Effector memory CD8-positive, alpha-beta T cell (primary cell): Measurements from ENCODE around the gene DENND1A.
"Not testable (repeated sequence)": the region's sequence is repeated elsewhere in the genome, so short reads cannot be mapped to it uniquely, and the experiment has no call there.

Experiments used
- ATAC-seq: fragments of 150-1000 bp; cut with Tn5 transposase; replicated peaks from 2 replicates; pipeline ENCODE4 v1.10.0; 2021; ENCODE audit warnings: mild to moderate bottlenecking, moderate library complexity
- DNase-seq, 3 experiments: peaks; one replicate each; pipeline ENCODE4 v3.0.0; 2021
- H3K27ac Mint-ChIP-seq, 2 donors: one replicate each; pipeline ENCODE4 v1.8.0; 2022; ENCODE audit warnings: mild to moderate bottlenecking in 2 of 2, mixed read lengths in 2 of 2, moderate library complexity in 2 of 2
- H3K27me3 Mint-ChIP-seq, 2 donors: one replicate each; pipeline ENCODE4 v1.8.0; 2022; ENCODE audit warnings: mixed read lengths in 2 of 2
- H3K36me3 Mint-ChIP-seq: one replicate; pipeline ENCODE4 v1.8.0; 2022; ENCODE audit warnings: mild to moderate bottlenecking, moderate library complexity, mixed read lengths; ENCODE audit not compliant: insufficient read depth
- H3K4me1 Mint-ChIP-seq, 2 donors: one replicate each; pipeline ENCODE4 v1.8.0; 2022; ENCODE audit warnings: low read depth in 2 of 2, mixed read lengths in 2 of 2
- H3K4me3 Mint-ChIP-seq, 2 donors: one replicate each; pipeline ENCODE4 v1.8.0; 2022; ENCODE audit warnings: mild to moderate bottlenecking in 2 of 2, mixed read lengths in 2 of 2, moderate library complexity in 2 of 2
- H3K9me3 Mint-ChIP-seq, 2 donors: one replicate each; pipeline ENCODE4 v1.8.0; 2022; ENCODE audit warnings: mixed read lengths in 2 of 2

DENND1A gene

DNA sequence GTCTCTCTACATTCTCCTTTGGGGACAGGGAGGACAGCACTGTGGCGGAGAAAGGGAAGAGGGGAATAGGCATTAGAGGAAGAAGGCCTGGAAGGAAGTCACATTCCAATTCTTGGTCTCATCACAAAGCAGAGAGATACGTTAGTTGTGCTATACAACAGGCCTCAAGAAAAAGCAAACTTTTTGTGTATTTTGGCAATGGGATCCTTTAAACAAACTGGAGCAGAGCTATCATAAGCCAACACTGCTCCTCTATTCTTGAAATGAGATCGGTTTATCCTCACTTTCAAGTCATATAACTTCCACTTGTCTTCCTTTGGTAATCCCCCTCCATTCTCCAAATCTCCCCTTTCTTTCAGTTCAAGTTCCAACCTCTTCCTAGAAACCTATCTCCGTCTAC, 6.5 kb downstream of the DENND1A start:
- H3K27me3 Mint-ChIP-seq, result no peaks in the 10 kb centered on the region
- DNase-seq (no peak), ATAC-seq (no peak)
- H3K9me3 Mint-ChIP-seq, result no peaks in the 10 kb centered on the region
- H3K27ac Mint-ChIP-seq, result no peak overlapping the region
- peaks cover 3% of the 10 kb centered on the region for H3K36me3 Mint-ChIP-seq
- peaks cover 11 to 26% of the 10 kb centered on the region in 2 donors for H3K4me1 Mint-ChIP-seq
- no peak overlapping the region for H3K4me3 Mint-ChIP-seq

DNA sequence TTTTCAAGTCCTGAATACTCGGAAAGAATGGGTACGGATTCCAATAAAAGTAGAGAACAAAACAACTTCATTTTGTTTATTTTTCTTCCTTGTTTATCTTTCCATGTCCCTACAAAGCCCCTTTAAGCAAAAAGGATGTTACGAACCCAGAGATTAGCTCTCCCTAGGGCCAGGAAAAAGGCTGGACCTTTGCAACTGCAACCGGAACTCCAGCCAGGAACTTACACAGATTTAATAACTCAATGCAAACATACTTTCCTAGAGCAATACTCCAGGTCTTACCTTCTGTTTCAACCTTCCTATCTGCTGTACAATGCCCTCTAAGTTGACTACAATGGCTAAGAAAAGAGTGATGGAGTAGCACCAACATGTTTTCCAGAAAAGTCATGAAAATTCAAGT, 7.0 kb downstream of the DENND1A start:
- no peaks in the 10 kb centered on the region for H3K9me3 Mint-ChIP-seq
- peaks cover 7 to 22% of the 10 kb centered on the region in 2 donors for H3K4me1 Mint-ChIP-seq
- H3K36me3 Mint-ChIP-seq, result peaks cover 3% of the 10 kb centered on the region
- DNase-seq, result no peak
- no peak overlapping the region for H3K27ac Mint-ChIP-seq
- H3K4me3 Mint-ChIP-seq, result no peak overlapping the region
- H3K27me3 Mint-ChIP-seq, result no peaks in the 10 kb centered on the region
- ATAC-seq, result no peak

DNA sequence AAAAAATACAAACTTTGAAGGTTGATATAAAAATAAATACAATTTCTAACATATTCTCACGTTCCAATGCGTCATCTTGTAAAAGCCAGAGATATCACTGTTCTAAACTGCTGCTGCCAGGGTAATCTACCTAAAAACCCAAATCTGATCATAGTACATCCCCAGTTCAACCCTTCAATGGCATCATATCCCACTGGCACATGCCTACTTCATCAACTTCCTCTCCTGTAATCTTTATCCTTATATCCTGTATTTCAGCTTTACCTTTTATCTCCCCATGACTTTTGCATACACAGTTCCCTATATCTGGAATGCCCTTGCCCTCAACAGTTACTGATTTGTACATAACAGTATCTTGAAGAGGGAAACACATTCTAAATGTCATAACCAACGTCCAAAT, 7.5 kb downstream of the DENND1A start:
- H3K9me3 Mint-ChIP-seq, result no peaks in the 10 kb centered on the region
- ATAC-seq (no peak), DNase-seq (no peak)
- H3K27ac Mint-ChIP-seq, result peak overlapping the region in 1 of 2 donors; percentile 44
- H3K4me3 Mint-ChIP-seq, result no peak overlapping the region
- H3K36me3 Mint-ChIP-seq, result peaks cover 3% of the 10 kb centered on the region
- no peaks in the 10 kb centered on the region for H3K27me3 Mint-ChIP-seq
- peaks cover 3 to 17% of the 10 kb centered on the region in 2 donors for H3K4me1 Mint-ChIP-seq

DNA sequence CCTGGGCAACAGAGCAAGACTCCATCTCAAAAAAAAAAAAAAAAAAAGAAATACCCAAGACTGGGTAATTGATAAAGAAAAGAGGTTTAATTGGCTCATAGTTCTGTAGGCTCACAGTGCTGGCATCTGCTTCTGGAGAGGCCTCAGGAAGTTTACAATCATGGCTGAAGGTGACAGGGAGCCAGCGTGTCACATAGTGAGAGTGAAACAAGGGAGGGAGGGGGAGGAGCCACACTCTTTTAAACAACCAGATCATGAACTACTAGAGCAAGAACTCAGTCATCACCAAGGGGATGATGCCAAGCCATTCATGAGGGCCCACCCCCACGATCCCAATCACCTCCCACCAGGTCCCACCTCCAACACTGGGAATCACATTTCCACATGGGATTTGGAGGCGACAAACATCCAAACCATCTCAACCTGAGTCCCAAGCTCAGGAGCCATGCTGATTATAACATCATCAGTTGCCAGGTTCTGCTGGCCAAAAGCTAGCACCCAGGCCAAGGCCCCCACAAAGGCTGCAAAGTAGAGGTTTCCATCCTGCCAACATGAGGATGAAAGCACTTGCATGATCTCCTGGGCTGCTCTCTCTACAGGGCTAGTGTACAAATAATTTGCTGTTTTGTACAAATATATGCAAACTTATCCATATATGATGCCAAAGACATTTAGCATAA, 15.3 kb downstream of the DENND1A start:
- H3K4me3 Mint-ChIP-seq, result no peak overlapping the region
- ATAC-seq, result no peak
- H3K27me3 Mint-ChIP-seq, result no peaks in the 10 kb centered on the region
- no peak overlapping the region for H3K27ac Mint-ChIP-seq
- no peak for DNase-seq
- peaks cover 1 to 9% of the 10 kb centered on the region in 2 donors for H3K4me1 Mint-ChIP-seq
- peaks cover under 1% of the 10 kb centered on the region for H3K36me3 Mint-ChIP-seq
- H3K9me3 Mint-ChIP-seq, result no peaks in the 10 kb centered on the region

GRCh38 chr9:123912167-123912897, 17.6 kb downstream of the DENND1A start:
- DNase-seq (no peak), ATAC-seq (no peak)
- Mint-ChIP-seq H3K27ac (no peak overlapping the region), H3K9me3 (no peaks in the 10 kb centered on the region), H3K4me1 (peaks cover 1 to 3% of the 10 kb centered on the region in 2 donors), H3K4me3 (no peak overlapping the region), H3K27me3 (no peaks in the 10 kb centered on the region), H3K36me3 (no peaks in the 10 kb centered on the region)

DNA sequence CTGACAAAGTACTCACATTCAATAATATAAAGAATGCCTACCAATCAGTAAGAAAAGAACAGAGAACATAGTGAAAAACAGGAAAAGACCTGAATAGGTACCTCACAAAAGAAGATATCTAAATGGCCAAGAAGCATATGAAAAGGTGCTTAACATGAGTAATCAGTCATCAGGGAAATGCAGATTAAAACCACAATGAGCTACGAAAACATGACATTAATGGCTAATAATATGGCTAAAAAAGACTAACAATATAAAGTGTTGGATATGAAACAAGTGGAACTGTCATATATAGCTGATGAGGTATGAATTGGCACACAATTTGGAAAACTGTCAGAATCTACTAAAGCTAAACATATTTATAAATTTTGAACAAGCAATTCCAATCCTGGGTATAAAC, 18.9 kb downstream of the DENND1A start:
- ATAC-seq (no peak), DNase-seq (no peak)
- Mint-ChIP-seq H3K36me3 (no peaks in the 10 kb centered on the region), H3K27ac (no peak overlapping the region), H3K4me1 (peaks cover 1 to 3% of the 10 kb centered on the region in 2 donors), H3K4me3 (no peak overlapping the region), H3K9me3 (no peaks in the 10 kb centered on the region), H3K27me3 (no peaks in the 10 kb centered on the region)

GRCh38 chr9:123909192-123909591, 20.7 kb downstream of the DENND1A start:
- H3K27me3 Mint-ChIP-seq, H3K9me3 Mint-ChIP-seq, H3K27ac Mint-ChIP-seq, H3K4me1 Mint-ChIP-seq, H3K4me3 Mint-ChIP-seq, DNase-seq, H3K36me3 Mint-ChIP-seq, ATAC-seq: not testable (repeated sequence)

- not testable (repeated sequence) for H3K9me3 Mint-ChIP-seq, DNase-seq, H3K27ac Mint-ChIP-seq, ATAC-seq, H3K4me1 Mint-ChIP-seq, H3K36me3 Mint-ChIP-seq, H3K27me3 Mint-ChIP-seq, H3K4me3 Mint-ChIP-seq
These were observed 26.4 kb downstream of the DENND1A start for GRCh38 chr9:123903550-123903949.

GRCh38 chr9:123894822-123895221, 35.1 kb downstream of the DENND1A start:
- DNase-seq, result no peak
- Mint-ChIP-seq H3K36me3 (no peaks in the 10 kb centered on the region), H3K27ac (no peak overlapping the region), H3K9me3 (no peaks in the 10 kb centered on the region), H3K4me3 (no peak overlapping the region), H3K27me3 (no peaks in the 10 kb centered on the region), H3K4me1 (peaks cover 2 to 18% of the 10 kb centered on the region in 2 donors)
- no peak for ATAC-seq

GRCh38 chr9:123893831-123894460, 36.0 kb downstream of the DENND1A start:
- Mint-ChIP-seq H3K9me3 (no peaks in the 10 kb centered on the region), H3K4me1 (peaks cover 2 to 16% of the 10 kb centered on the region in 2 donors), H3K27ac (no peak overlapping the region), H3K4me3 (no peak overlapping the region), H3K27me3 (no peaks in the 10 kb centered on the region), H3K36me3 (no peaks in the 10 kb centered on the region)
- no peak for ATAC-seq
- no peak for DNase-seq

GRCh38 chr9:123893115-123893514, 36.8 kb downstream of the DENND1A start:
- H3K27ac Mint-ChIP-seq, result no peak overlapping the region
- ATAC-seq (no peak), DNase-seq (no peak)
- H3K4me1 Mint-ChIP-seq, result peaks cover 2 to 13% of the 10 kb centered on the region in 2 donors
- no peaks in the 10 kb centered on the region for H3K36me3 Mint-ChIP-seq
- no peak overlapping the region for H3K4me3 Mint-ChIP-seq
- H3K27me3 Mint-ChIP-seq, result no peaks in the 10 kb centered on the region
- H3K9me3 Mint-ChIP-seq, result no peaks in the 10 kb centered on the region

DNA sequence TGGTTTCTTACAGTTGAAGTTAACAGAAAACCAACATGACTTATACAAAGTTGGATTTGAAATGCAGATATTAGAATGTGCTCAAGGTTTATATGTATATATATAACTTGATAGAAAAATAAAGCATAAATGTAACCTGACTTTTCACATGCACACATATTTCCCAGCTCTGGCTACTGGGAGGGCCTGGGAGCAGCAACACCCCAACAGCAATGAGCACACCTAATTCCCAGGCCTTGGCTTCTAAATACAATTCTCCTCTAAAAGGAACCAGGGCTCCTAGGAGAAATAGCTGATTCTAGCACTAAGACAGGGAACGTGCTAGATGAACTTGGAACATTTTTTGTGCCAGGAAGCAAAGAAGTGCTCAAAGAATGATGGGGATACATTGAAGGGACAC, 42.1 kb downstream of the DENND1A start:
- H3K4me1 Mint-ChIP-seq, result peaks cover 16 to 25% of the 10 kb centered on the region in 2 donors
- H3K36me3 Mint-ChIP-seq, result no peaks in the 10 kb centered on the region
- ATAC-seq (no peak), DNase-seq (no peak)
- H3K4me3 Mint-ChIP-seq, result no peak overlapping the region
- no peaks in the 10 kb centered on the region for H3K27me3 Mint-ChIP-seq
- H3K27ac Mint-ChIP-seq, result no peak overlapping the region
- H3K9me3 Mint-ChIP-seq, result no peaks in the 10 kb centered on the region

DNA sequence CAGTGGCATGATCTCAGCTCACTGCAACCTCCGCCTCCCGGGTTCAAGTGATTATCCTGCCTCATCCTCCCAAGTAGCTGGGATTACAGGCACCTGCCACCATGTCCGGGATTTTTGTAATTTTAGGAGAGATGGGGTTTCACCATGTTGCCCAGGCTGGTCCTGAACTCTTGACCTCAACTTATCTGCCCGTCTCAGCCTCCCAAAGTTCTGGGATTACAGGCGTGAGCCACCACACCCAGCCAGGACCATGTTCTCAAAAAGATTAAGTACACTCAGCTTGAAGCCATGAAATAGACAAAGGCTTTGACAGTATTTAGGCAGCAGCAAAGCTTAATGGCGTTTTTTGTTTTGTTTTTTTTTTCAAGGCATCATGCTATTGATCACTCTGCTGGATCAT, 44.1 kb downstream of the DENND1A start:
- H3K9me3 Mint-ChIP-seq, ATAC-seq, H3K27me3 Mint-ChIP-seq, H3K4me3 Mint-ChIP-seq, H3K27ac Mint-ChIP-seq, H3K36me3 Mint-ChIP-seq, DNase-seq: not testable (repeated sequence)
- H3K4me1 Mint-ChIP-seq, result peaks cover 21 to 24% of the 10 kb centered on the region in 2 donors

DNA sequence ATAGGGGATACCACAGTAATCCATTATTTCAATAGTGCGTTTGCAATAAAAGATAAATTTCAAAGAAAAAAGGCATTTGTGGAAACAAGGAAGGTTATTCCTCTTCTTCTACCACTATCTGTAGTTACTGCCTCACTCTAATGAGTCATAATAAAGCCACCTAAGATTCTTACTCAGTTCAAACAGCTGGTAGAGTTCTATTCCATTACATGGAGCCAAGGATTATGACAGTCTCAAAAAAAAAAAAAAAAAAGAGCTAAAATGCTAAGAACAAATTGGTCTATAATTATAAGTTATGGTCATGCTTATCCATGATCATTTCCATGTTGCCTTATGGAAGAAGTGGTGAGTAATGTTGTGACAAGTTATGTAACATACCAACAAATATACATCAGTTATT, 46.3 kb downstream of the DENND1A start:
- no peak overlapping the region for H3K4me3 Mint-ChIP-seq
- ATAC-seq (no peak), DNase-seq (no peak)
- no peaks in the 10 kb centered on the region for H3K9me3 Mint-ChIP-seq
- H3K27me3 Mint-ChIP-seq, result no peaks in the 10 kb centered on the region
- H3K36me3 Mint-ChIP-seq, result no peaks in the 10 kb centered on the region
- H3K4me1 Mint-ChIP-seq, result peaks cover 21 to 23% of the 10 kb centered on the region in 2 donors
- H3K27ac Mint-ChIP-seq, result no peak overlapping the region
